GM23338 (cell line): Measurements from ENCODE around the gene ERCC5. TPM values are rescaled to one million over a fixed set of nuclear protein-coding genes. Genes with fewer than 3 reads are reported as not detected.

ENCODE experiments used
- ATAC-seq: fragments of 200-7000 bp; cut with Tn5 transposase; 3 replicates; pipeline ENCODE4 v1.9.1; 2020
- DNase-seq: peaks from one replicate; pipeline ENCODE4 v3.0.0-alpha.2; 2015; ENCODE audit warnings: low spot score
- H2AFZ ChIP-seq: fragments of 200-600 bp; sonication (generic); 2 replicates; pipeline ENCODE4 v1.8.0; 2016; ENCODE audit warnings: antibody characterized with exemption, mild to moderate bottlenecking, moderate library complexity
- H3F3A ChIP-seq: fragments of 200-600 bp; sonication (generic); replicated peaks from 2 replicates; pipeline ENCODE4 v1.8.0; 2017; ENCODE audit warnings: antibody characterized with exemption, mixed run types, low read depth
- H3K27ac ChIP-seq: fragments of 200-600 bp; sonication (generic); 2 replicates; pipeline ENCODE4 v1.6.1; 2016; ENCODE audit warnings: low read depth
- H3K27me3 ChIP-seq: fragments of 200-600 bp; sonication (generic); 2 replicates; pipeline ENCODE4 v1.8.0; 2016; ENCODE audit warnings: mild to moderate bottlenecking, mixed run types, moderate library complexity; ENCODE audit not compliant: insufficient read depth
- H3K36me3 ChIP-seq: fragments of 200-600 bp; sonication (generic); 2 replicates; pipeline ENCODE4 v1.8.0; 2016; ENCODE audit warnings: mild to moderate bottlenecking; ENCODE audit not compliant: insufficient read depth
- H3K4me1 ChIP-seq: fragments of 200-600 bp; sonication (generic); 2 replicates; pipeline ENCODE4 v1.8.0; 2016; ENCODE audit warnings: mild to moderate bottlenecking, moderate library complexity; ENCODE audit not compliant: insufficient read depth
- H3K4me2 ChIP-seq: fragments of 200-600 bp; sonication (generic); 2 replicates; pipeline ENCODE4 v1.7.1; 2017; ENCODE audit warnings: mixed run types
- H3K4me3 ChIP-seq: fragments of 200-600 bp; sonication (generic); 2 replicates; pipeline ENCODE4 v1.6.1; 2016; ENCODE audit warnings: mixed run types
- H3K79me2 ChIP-seq: fragments of 200-600 bp; sonication (generic); replicated peaks from 2 replicates; pipeline ENCODE4 v1.8.0; 2017; ENCODE audit warnings: mild to moderate bottlenecking; ENCODE audit not compliant: insufficient read depth
- H3K9me2 ChIP-seq: fragments of 200-600 bp; sonication (generic); 2 replicates; pipeline ENCODE4 v1.8.0; 2017; ENCODE audit not compliant: insufficient read depth
- H4K20me1 ChIP-seq: fragments of 200-600 bp; sonication (generic); replicated peaks from 2 replicates; pipeline ENCODE4 v1.8.0; 2017; ENCODE audit warnings: mild to moderate bottlenecking; ENCODE audit not compliant: insufficient read depth
- H3K27ac Mint-ChIP-seq: 2 replicates; pipeline ENCODE4 v1.8.0; 2020; ENCODE audit warnings: inconsistent platforms, mild to moderate bottlenecking, moderate library complexity, mixed read lengths
- H3K27me3 Mint-ChIP-seq: 3 replicates; pipeline ENCODE4 v1.8.0; 2022; ENCODE audit warnings: low read depth, mild to moderate bottlenecking, moderate library complexity, mixed read lengths, inconsistent platforms; ENCODE audit not compliant: insufficient read depth, poor library complexity
- H3K36me3 Mint-ChIP-seq: 3 replicates; pipeline ENCODE4 v1.8.0; 2021; ENCODE audit warnings: low read depth, mild to moderate bottlenecking, inconsistent platforms, moderate library complexity, mixed read lengths
- H3K4me1 Mint-ChIP-seq: 3 replicates; pipeline ENCODE4 v1.8.0; 2020; ENCODE audit warnings: mild to moderate bottlenecking, inconsistent platforms, mixed read lengths
- H3K4me3 Mint-ChIP-seq: 3 replicates; pipeline ENCODE4 v1.8.0; 2021; ENCODE audit warnings: moderate library complexity, mild to moderate bottlenecking, inconsistent platforms, mixed read lengths
- H3K9me3 Mint-ChIP-seq: 3 replicates; pipeline ENCODE4 v1.8.0; 2020; ENCODE audit warnings: moderate library complexity, mild to moderate bottlenecking, inconsistent platforms, mixed read lengths
- CREB1 ChIP-seq: fragments of 250-450 bp; sonication (Bioruptor Pico); IDR thresholded peaks from 2 replicates; pipeline ENCODE4 v1.5.0; 2020; ENCODE audit warnings: low read depth, mild to moderate bottlenecking, moderate library complexity
- EZH2 ChIP-seq: fragments of 200-600 bp; sonication (generic); IDR thresholded peaks from one replicate; pipeline ENCODE4 v1.8.0; 2017; ENCODE audit warnings: antibody characterized with exemption, mild to moderate bottlenecking, low read depth; ENCODE audit not compliant: unreplicated experiment
- EZH2phosphoT487 ChIP-seq: fragments of 200-600 bp; sonication (generic); IDR thresholded peaks from one replicate; pipeline ENCODE4 v1.8.1; 2018; ENCODE audit warnings: antibody characterized with exemption; ENCODE audit not compliant: unreplicated experiment
- NANOG ChIP-seq: IDR thresholded peaks from 2 replicates; pipeline ENCODE4 v1.6.1; 2016; ENCODE audit warnings: antibody characterized with exemption, borderline replicate concordance
- POLR2AphosphoS5 ChIP-seq: IDR thresholded peaks from 2 replicates; pipeline ENCODE4 v1.6.1; 2016; ENCODE audit warnings: antibody characterized with exemption, low read depth
- STAT1 ChIP-seq: IDR thresholded peaks from one replicate; pipeline ENCODE4 v1.6.1; 2016; ENCODE audit warnings: antibody characterized with exemption; ENCODE audit not compliant: unreplicated experiment
- ZNF114 ChIP-seq: fragments of 250-450 bp; sonication (Bioruptor Pico); IDR thresholded peaks from 2 replicates; pipeline ENCODE4 v1.5.0; 2020; ENCODE audit warnings: mild to moderate bottlenecking, moderate library complexity
- ZNF331 ChIP-seq: fragments of 250-450 bp; sonication (Bioruptor Pico); IDR thresholded peaks from 2 replicates; pipeline ENCODE4 v1.5.0; 2020; ENCODE audit warnings: low read depth, mild to moderate bottlenecking, moderate library complexity
- polyA plus RNA-seq: library from polyadenylated mRNA; unstranded; fragments of >200 nt; fragmentation: Nextera tagmentation; extraction: Ambion mirVana; gene quantifications from 2 replicates; pipeline ENCODE4 v1.2.1, GENCODE V29; 2016
- total RNA-seq: library from RNA; depleted of rRNA; stranded (reverse); fragments of >200 nt; shearing (Covaris generic); gene quantifications from 2 replicates; pipeline ENCODE4 v1.2.3, GENCODE V29; 2014
- TF ChIP-seq, protein P1 (sequence below): fragments of 250-450 bp; sonication (Bioruptor Pico); IDR thresholded peaks from 2 replicates; pipeline ENCODE4 v1.5.0; 2020; ENCODE audit warnings: mild to moderate bottlenecking, moderate library complexity
- TF ChIP-seq, protein P2 (sequence below): IDR thresholded peaks from one replicate; pipeline ENCODE4 v1.6.1; 2018; ENCODE audit warnings: antibody characterized with exemption; ENCODE audit not compliant: unreplicated experiment
- TF ChIP-seq, protein P3 (sequence below), 2 experiments: fragments of 200-600 bp in 1 of 2; sonication (generic) in 1 of 2; conservative IDR thresholded peaks; 2 replicates each; pipeline versions ENCODE4 v1.5.1 to v1.6.1; 2016 to 2017; ENCODE audit warnings: antibody characterized with exemption in 2 of 2, low read depth in 2 of 2, mild to moderate bottlenecking in 2 of 2, moderate library complexity in 1 of 2
- TF ChIP-seq, protein P4 (sequence below): IDR thresholded peaks from 2 replicates; pipeline ENCODE4 v1.6.1; 2016; ENCODE audit warnings: antibody characterized with exemption

The ERCC5 gene
- total and polyA plus RNA-seq, 2 experiments from 2014 or later = 25.4 to 26.2 TPM

DNA sequence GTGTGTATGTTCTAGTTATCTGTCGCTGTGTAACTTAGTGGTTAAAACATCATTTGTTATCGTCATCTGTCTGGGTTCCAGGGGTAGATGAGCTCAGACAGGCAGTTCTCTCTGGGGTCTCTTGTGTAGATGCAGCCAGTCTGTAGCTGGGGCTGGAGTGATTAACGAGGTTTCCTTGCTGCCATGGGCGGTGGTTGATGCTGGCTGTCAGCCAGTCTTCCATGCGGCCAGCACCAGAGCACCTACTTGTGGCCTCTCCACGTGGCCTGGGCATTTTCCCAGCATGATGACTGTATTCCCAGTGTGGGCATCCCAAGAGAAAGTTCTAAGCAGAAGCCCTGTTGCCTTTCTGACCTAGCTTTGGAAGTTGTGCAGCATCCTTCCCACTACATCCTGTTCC, 10.7 kb downstream of the ERCC5 start:
- peaks cover 25% of the 10 kb centered on the region for H3K36me3 ChIP-seq
- DNase-seq (no peak), ATAC-seq (no peak)
- H3K27ac Mint-ChIP-seq = no peak overlapping the region
- no peaks in the 10 kb centered on the region for H3F3A ChIP-seq
- no peak overlapping the region for H3K4me2 ChIP-seq
- no peaks in the 10 kb centered on the region for H3K4me1 Mint-ChIP-seq
- no peaks in the 10 kb centered on the region for H3K9me3 Mint-ChIP-seq
- H3K4me1 ChIP-seq = no peaks in the 10 kb centered on the region
- H3K27ac ChIP-seq = no peak overlapping the region
- no peaks in the 10 kb centered on the region for H4K20me1 ChIP-seq
- no peak overlapping the region for H2AFZ ChIP-seq
- no peaks in the 10 kb centered on the region for H3K9me2 ChIP-seq
- TF ChIP-seq, protein P1, sequence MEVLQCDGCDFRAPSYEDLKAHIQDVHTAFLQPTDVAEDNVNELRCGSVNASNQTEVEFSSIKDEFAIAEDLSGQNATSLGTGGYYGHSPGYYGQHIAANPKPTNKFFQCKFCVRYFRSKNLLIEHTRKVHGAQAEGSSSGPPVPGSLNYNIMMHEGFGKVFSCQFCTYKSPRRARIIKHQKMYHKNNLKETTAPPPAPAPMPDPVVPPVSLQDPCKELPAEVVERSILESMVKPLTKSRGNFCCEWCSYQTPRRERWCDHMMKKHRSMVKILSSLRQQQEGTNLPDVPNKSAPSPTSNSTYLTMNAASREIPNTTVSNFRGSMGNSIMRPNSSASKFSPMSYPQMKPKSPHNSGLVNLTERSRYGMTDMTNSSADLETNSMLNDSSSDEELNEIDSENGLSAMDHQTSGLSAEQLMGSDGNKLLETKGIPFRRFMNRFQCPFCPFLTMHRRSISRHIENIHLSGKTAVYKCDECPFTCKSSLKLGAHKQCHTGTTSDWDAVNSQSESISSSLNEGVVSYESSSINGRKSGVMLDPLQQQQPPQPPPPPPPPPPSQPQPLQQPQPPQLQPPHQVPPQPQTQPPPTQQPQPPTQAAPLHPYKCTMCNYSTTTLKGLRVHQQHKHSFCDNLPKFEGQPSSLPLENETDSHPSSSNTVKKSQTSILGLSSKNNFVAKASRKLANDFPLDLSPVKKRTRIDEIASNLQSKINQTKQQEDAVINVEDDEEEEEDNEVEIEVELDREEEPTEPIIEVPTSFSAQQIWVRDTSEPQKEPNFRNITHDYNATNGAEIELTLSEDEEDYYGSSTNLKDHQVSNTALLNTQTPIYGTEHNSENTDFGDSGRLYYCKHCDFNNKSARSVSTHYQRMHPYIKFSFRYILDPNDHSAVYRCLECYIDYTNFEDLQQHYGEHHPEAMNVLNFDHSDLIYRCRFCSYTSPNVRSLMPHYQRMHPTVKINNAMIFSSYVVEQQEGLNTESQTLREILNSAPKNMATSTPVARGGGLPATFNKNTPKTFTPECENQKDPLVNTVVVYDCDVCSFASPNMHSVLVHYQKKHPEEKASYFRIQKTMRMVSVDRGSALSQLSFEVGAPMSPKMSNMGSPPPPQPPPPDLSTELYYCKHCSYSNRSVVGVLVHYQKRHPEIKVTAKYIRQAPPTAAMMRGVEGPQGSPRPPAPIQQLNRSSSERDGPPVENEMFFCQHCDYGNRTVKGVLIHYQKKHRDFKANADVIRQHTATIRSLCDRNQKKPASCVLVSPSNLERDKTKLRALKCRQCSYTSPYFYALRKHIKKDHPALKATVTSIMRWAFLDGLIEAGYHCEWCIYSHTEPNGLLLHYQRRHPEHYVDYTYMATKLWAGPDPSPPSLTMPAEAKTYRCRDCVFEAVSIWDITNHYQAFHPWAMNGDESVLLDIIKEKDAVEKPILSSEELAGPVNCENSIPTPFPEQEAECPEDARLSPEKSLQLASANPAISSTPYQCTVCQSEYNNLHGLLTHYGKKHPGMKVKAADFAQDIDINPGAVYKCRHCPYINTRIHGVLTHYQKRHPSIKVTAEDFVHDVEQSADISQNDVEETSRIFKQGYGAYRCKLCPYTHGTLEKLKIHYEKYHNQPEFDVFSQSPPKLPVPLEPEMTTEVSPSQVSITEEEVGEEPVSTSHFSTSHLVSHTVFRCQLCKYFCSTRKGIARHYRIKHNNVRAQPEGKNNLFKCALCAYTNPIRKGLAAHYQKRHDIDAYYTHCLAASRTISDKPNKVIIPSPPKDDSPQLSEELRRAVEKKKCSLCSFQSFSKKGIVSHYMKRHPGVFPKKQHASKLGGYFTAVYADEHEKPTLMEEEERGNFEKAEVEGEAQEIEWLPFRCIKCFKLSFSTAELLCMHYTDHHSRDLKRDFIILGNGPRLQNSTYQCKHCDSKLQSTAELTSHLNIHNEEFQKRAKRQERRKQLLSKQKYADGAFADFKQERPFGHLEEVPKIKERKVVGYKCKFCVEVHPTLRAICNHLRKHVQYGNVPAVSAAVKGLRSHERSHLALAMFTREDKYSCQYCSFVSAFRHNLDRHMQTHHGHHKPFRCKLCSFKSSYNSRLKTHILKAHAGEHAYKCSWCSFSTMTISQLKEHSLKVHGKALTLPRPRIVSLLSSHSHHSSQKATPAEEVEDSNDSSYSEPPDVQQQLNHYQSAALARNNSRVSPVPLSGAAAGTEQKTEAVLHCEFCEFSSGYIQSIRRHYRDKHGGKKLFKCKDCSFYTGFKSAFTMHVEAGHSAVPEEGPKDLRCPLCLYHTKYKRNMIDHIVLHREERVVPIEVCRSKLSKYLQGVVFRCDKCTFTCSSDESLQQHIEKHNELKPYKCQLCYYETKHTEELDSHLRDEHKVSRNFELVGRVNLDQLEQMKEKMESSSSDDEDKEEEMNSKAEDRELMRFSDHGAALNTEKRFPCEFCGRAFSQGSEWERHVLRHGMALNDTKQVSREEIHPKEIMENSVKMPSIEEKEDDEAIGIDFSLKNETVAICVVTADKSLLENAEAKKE = no peak
- TF ChIP-seq EZH2 (no peak), ZNF114 (CRISPR knock-in tag) (no peak), STAT1 (no peak), POLR2AphosphoS5 (no peak), NANOG (no peak), ZNF331 (CRISPR knock-in tag) (no peak), CREB1 (CRISPR knock-in tag) (no peak), EZH2phosphoT487 (no peak)
- TF ChIP-seq, protein P2, sequence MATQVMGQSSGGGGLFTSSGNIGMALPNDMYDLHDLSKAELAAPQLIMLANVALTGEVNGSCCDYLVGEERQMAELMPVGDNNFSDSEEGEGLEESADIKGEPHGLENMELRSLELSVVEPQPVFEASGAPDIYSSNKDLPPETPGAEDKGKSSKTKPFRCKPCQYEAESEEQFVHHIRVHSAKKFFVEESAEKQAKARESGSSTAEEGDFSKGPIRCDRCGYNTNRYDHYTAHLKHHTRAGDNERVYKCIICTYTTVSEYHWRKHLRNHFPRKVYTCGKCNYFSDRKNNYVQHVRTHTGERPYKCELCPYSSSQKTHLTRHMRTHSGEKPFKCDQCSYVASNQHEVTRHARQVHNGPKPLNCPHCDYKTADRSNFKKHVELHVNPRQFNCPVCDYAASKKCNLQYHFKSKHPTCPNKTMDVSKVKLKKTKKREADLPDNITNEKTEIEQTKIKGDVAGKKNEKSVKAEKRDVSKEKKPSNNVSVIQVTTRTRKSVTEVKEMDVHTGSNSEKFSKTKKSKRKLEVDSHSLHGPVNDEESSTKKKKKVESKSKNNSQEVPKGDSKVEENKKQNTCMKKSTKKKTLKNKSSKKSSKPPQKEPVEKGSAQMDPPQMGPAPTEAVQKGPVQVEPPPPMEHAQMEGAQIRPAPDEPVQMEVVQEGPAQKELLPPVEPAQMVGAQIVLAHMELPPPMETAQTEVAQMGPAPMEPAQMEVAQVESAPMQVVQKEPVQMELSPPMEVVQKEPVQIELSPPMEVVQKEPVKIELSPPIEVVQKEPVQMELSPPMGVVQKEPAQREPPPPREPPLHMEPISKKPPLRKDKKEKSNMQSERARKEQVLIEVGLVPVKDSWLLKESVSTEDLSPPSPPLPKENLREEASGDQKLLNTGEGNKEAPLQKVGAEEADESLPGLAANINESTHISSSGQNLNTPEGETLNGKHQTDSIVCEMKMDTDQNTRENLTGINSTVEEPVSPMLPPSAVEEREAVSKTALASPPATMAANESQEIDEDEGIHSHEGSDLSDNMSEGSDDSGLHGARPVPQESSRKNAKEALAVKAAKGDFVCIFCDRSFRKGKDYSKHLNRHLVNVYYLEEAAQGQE = no peak
- TF ChIP-seq, protein P3, sequence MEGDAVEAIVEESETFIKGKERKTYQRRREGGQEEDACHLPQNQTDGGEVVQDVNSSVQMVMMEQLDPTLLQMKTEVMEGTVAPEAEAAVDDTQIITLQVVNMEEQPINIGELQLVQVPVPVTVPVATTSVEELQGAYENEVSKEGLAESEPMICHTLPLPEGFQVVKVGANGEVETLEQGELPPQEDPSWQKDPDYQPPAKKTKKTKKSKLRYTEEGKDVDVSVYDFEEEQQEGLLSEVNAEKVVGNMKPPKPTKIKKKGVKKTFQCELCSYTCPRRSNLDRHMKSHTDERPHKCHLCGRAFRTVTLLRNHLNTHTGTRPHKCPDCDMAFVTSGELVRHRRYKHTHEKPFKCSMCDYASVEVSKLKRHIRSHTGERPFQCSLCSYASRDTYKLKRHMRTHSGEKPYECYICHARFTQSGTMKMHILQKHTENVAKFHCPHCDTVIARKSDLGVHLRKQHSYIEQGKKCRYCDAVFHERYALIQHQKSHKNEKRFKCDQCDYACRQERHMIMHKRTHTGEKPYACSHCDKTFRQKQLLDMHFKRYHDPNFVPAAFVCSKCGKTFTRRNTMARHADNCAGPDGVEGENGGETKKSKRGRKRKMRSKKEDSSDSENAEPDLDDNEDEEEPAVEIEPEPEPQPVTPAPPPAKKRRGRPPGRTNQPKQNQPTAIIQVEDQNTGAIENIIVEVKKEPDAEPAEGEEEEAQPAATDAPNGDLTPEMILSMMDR (conservative IDR thresholded peaks at IDR 0.05; ENCODE audit: low read depth in 2 of 2) = no peak
- TF ChIP-seq, protein P4, sequence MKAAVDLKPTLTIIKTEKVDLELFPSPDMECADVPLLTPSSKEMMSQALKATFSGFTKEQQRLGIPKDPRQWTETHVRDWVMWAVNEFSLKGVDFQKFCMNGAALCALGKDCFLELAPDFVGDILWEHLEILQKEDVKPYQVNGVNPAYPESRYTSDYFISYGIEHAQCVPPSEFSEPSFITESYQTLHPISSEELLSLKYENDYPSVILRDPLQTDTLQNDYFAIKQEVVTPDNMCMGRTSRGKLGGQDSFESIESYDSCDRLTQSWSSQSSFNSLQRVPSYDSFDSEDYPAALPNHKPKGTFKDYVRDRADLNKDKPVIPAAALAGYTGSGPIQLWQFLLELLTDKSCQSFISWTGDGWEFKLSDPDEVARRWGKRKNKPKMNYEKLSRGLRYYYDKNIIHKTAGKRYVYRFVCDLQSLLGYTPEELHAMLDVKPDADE = no peak
- no peak overlapping the region for H3K4me3 Mint-ChIP-seq
- no peak overlapping the region for H3K4me3 ChIP-seq
- no peaks in the 10 kb centered on the region for H3K27me3 Mint-ChIP-seq
- peaks cover 37% of the 10 kb centered on the region for H3K36me3 Mint-ChIP-seq
- H3K27me3 ChIP-seq = no peaks in the 10 kb centered on the region
- H3K79me2 ChIP-seq = no peaks in the 10 kb centered on the region
